Measurements from ENCODE around the gene RUSC1.
"Not testable (repeated sequence)": the region's sequence is repeated elsewhere in the genome, so short reads cannot be mapped to it uniquely, and the experiment has no call there.

DNA sequence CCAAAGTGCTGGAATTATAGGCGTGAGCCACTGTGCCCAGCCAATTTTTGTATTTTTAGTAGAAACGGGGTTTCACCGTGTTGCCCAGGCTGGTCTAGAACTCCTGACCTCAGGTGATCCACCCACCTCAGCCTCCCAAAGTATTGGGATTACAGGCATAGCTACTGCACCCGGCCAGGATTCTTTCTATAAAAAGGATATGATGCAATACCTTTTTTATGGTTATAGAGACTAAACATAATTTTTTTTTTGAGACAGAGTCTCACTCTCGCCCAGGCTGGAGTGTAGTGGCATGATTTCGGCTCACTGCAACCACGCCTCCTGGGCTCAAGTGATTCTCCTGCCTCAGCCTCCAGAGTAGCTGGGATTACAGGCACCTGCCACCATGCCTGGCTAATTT, 8.2 kb downstream of the RUSC1 start:
- TF ChIP-seq, protein P1, sequence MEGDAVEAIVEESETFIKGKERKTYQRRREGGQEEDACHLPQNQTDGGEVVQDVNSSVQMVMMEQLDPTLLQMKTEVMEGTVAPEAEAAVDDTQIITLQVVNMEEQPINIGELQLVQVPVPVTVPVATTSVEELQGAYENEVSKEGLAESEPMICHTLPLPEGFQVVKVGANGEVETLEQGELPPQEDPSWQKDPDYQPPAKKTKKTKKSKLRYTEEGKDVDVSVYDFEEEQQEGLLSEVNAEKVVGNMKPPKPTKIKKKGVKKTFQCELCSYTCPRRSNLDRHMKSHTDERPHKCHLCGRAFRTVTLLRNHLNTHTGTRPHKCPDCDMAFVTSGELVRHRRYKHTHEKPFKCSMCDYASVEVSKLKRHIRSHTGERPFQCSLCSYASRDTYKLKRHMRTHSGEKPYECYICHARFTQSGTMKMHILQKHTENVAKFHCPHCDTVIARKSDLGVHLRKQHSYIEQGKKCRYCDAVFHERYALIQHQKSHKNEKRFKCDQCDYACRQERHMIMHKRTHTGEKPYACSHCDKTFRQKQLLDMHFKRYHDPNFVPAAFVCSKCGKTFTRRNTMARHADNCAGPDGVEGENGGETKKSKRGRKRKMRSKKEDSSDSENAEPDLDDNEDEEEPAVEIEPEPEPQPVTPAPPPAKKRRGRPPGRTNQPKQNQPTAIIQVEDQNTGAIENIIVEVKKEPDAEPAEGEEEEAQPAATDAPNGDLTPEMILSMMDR (tag by site-specific recombination; IDR thresholded peaks at IDR 0.05), result not testable (repeated sequence)
- TF ChIP-seq ZNF707 (tag by site-specific recombination; IDR thresholded peaks at IDR 0.05); ZNF404 (tag by site-specific recombination; IDR thresholded peaks at IDR 0.05); ZSCAN16 (tag by site-specific recombination; IDR thresholded peaks at IDR 0.05); YY1 (tag by site-specific recombination; IDR thresholded peaks at IDR 0.05); HOXC10 (CRISPR knock-in tag; IDR thresholded peaks at IDR 0.05); ZNF274 (IDR thresholded peaks at IDR 0.05; ENCODE audit: low read length); ZNF274 (tag by site-specific recombination; IDR thresholded peaks at IDR 0.05; ENCODE audit: borderline replicate concordance); ZNF677 (tag by site-specific recombination; IDR thresholded peaks at IDR 0.05): not testable (repeated sequence)
- TF ChIP-seq, protein P2, sequence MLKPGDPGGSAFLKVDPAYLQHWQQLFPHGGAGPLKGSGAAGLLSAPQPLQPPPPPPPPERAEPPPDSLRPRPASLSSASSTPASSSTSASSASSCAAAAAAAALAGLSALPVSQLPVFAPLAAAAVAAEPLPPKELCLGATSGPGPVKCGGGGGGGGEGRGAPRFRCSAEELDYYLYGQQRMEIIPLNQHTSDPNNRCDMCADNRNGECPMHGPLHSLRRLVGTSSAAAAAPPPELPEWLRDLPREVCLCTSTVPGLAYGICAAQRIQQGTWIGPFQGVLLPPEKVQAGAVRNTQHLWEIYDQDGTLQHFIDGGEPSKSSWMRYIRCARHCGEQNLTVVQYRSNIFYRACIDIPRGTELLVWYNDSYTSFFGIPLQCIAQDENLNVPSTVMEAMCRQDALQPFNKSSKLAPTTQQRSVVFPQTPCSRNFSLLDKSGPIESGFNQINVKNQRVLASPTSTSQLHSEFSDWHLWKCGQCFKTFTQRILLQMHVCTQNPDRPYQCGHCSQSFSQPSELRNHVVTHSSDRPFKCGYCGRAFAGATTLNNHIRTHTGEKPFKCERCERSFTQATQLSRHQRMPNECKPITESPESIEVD (tag by site-specific recombination; IDR thresholded peaks at IDR 0.05), result not testable (repeated sequence)
- TF ChIP-seq, protein P3, sequence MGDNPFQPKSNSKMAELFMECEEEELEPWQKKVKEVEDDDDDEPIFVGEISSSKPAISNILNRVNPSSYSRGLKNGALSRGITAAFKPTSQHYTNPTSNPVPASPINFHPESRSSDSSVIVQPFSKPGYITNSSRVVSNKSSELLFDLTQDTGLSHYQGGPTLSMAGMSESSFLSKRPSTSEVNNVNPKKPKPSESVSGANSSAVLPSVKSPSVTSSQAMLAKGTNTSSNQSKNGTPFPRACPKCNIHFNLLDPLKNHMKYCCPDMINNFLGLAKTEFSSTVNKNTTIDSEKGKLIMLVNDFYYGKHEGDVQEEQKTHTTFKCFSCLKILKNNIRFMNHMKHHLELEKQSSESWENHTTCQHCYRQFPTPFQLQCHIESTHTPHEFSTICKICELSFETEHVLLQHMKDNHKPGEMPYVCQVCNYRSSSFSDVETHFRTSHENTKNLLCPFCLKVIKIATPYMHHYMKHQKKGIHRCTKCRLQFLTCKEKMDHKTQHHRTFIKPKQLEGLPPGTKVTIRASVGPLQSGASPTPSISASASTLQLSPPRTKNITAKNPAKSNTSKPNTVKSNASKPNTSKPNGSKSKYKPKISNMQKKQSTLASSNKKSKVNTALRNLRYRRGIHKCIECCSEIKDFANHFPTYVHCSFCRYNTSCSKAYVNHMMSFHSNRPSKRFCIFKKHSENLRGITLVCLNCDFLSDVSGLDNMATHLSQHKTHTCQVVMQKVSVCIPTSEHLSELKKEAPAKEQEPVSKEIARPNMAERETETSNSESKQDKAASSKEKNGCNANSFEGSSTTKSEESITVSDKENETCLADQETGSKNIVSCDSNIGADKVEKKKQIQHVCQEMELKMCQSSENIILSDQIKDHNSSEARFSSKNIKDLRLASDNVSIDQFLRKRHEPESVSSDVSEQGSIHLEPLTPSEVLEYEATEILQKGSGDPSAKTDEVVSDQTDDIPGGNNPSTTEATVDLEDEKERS (tag by site-specific recombination; IDR thresholded peaks at IDR 0.05), result not testable (repeated sequence)
- TF ChIP-seq, protein P4, sequence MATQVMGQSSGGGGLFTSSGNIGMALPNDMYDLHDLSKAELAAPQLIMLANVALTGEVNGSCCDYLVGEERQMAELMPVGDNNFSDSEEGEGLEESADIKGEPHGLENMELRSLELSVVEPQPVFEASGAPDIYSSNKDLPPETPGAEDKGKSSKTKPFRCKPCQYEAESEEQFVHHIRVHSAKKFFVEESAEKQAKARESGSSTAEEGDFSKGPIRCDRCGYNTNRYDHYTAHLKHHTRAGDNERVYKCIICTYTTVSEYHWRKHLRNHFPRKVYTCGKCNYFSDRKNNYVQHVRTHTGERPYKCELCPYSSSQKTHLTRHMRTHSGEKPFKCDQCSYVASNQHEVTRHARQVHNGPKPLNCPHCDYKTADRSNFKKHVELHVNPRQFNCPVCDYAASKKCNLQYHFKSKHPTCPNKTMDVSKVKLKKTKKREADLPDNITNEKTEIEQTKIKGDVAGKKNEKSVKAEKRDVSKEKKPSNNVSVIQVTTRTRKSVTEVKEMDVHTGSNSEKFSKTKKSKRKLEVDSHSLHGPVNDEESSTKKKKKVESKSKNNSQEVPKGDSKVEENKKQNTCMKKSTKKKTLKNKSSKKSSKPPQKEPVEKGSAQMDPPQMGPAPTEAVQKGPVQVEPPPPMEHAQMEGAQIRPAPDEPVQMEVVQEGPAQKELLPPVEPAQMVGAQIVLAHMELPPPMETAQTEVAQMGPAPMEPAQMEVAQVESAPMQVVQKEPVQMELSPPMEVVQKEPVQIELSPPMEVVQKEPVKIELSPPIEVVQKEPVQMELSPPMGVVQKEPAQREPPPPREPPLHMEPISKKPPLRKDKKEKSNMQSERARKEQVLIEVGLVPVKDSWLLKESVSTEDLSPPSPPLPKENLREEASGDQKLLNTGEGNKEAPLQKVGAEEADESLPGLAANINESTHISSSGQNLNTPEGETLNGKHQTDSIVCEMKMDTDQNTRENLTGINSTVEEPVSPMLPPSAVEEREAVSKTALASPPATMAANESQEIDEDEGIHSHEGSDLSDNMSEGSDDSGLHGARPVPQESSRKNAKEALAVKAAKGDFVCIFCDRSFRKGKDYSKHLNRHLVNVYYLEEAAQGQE (tag by site-specific recombination; IDR thresholded peaks at IDR 0.05), result not testable (repeated sequence)
- TF ChIP-seq, protein P5, sequence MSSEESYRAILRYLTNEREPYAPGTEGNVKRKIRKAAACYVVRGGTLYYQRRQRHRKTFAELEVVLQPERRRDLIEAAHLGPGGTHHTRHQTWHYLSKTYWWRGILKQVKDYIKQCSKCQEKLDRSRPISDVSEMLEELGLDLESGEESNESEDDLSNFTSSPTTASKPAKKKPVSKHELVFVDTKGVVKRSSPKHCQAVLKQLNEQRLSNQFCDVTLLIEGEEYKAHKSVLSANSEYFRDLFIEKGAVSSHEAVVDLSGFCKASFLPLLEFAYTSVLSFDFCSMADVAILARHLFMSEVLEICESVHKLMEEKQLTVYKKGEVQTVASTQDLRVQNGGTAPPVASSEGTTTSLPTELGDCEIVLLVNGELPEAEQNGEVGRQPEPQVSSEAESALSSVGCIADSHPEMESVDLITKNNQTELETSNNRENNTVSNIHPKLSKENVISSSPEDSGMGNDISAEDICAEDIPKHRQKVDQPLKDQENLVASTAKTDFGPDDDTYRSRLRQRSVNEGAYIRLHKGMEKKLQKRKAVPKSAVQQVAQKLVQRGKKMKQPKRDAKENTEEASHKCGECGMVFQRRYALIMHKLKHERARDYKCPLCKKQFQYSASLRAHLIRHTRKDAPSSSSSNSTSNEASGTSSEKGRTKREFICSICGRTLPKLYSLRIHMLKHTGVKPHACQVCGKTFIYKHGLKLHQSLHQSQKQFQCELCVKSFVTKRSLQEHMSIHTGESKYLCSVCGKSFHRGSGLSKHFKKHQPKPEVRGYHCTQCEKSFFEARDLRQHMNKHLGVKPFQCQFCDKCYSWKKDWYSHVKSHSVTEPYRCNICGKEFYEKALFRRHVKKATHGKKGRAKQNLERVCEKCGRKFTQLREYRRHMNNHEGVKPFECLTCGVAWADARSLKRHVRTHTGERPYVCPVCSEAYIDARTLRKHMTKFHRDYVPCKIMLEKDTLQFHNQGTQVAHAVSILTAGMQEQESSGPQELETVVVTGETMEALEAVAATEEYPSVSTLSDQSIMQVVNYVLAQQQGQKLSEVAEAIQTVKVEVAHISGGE (tag by site-specific recombination; conservative IDR thresholded peaks at IDR 0.05; ENCODE audit: low read depth), result not testable (repeated sequence)
- TF ChIP-seq, protein P6, sequence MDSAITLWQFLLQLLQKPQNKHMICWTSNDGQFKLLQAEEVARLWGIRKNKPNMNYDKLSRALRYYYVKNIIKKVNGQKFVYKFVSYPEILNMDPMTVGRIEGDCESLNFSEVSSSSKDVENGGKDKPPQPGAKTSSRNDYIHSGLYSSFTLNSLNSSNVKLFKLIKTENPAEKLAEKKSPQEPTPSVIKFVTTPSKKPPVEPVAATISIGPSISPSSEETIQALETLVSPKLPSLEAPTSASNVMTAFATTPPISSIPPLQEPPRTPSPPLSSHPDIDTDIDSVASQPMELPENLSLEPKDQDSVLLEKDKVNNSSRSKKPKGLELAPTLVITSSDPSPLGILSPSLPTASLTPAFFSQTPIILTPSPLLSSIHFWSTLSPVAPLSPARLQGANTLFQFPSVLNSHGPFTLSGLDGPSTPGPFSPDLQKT (IDR thresholded peaks at IDR 0.05; ENCODE audit: borderline replicate concordance, low read depth, low read length), result not testable (repeated sequence)
